Caco-2 (cell line): Measurements from ENCODE around the gene ABCC1. TPM values are rescaled to one million over a fixed set of nuclear protein-coding genes. Genes with fewer than 3 reads are reported as not detected.

Source experiments
- BruUV-seq: library from RNA; stranded (reverse); fragments of 400-500 nt; replicated peaks from 2 replicates; lab custom pipeline; 2021; lab: Mats Ljungman, UMichigan
- CTCF ChIA-PET: fragments of 300-600 bp; sonication (Branson Sonifier 250); formaldehyde crosslinking; loops from one replicate; lab custom pipeline; 2022; ENCODE audit warnings: antibody characterized with exemption; lab: Charles Lee
- POLR2A ChIA-PET: fragments of 300-600 bp; sonication (Branson Sonifier 250); formaldehyde crosslinking; loops from one replicate; lab custom pipeline; 2022; ENCODE audit warnings: antibody characterized with exemption; lab: Charles Lee
- DNase-seq, 2 experiments: peaks; one replicate each; pipeline versions ENCODE4 v3.0.0 to v3.0.0-alpha.2; 2020 to 2022
- H3K27me3 ChIP-seq: replicated peaks from 2 replicates; pipeline ENCODE4 v1.6.0; 2011; ENCODE audit warnings: low read length; ENCODE audit not compliant: control insufficient read depth, insufficient read depth
- H3K36me3 ChIP-seq: 2 replicates; pipeline ENCODE4 v1.5.1; 2011; ENCODE audit warnings: low read length; ENCODE audit not compliant: control insufficient read depth, insufficient read depth
- H3K4me1 ChIP-seq: fragments of 250-450 bp; sonication (Bioruptor Pico); 2 replicates; pipeline ENCODE4 v1.5.1; 2020; ENCODE audit warnings: mild to moderate bottlenecking
- H3K4me3 ChIP-seq: 2 replicates; pipeline ENCODE4 v1.5.1; 2011; ENCODE audit warnings: low read depth, mild to moderate bottlenecking, control low read depth, low read length
- H3K9me3 ChIP-seq: fragments of 250-450 bp; sonication (Bioruptor Pico); 2 replicates; pipeline ENCODE4 v1.5.1; 2020; ENCODE audit warnings: mild to moderate bottlenecking, moderate library complexity
- H3K27ac Mint-ChIP-seq: one replicate; pipeline ENCODE4 v1.8.0; 2022; ENCODE audit warnings: mixed read lengths; ENCODE audit not compliant: unreplicated experiment
- H3K27me3 Mint-ChIP-seq: one replicate; pipeline ENCODE4 v1.8.0; 2022; ENCODE audit warnings: mixed read lengths; ENCODE audit not compliant: insufficient read depth, unreplicated experiment
- H3K36me3 Mint-ChIP-seq: one replicate; pipeline ENCODE4 v1.8.0; 2022; ENCODE audit warnings: mild to moderate bottlenecking, mixed read lengths; ENCODE audit not compliant: insufficient read depth, unreplicated experiment
- H3K4me1 Mint-ChIP-seq: one replicate; pipeline ENCODE4 v1.8.0; 2022; ENCODE audit warnings: low read depth, mixed read lengths; ENCODE audit not compliant: unreplicated experiment
- H3K4me3 Mint-ChIP-seq: one replicate; pipeline ENCODE4 v1.8.0; 2022; ENCODE audit warnings: mild to moderate bottlenecking, moderate library complexity, mixed read lengths; ENCODE audit not compliant: unreplicated experiment
- H3K9me3 Mint-ChIP-seq: one replicate; pipeline ENCODE4 v1.8.0; 2022; ENCODE audit warnings: mixed read lengths; ENCODE audit not compliant: unreplicated experiment
- CTCF ChIP-seq, 2 experiments: fragments of 200-600 bp in 1 of 2; IDR thresholded peaks; 1 replicate in 1 of 2; 2 replicates in 1 of 2; pipeline versions ENCODE4 v1.5.1 to v1.8.0; 2011 to 2022; ENCODE audit warnings: antibody characterized with exemption in 1 of 2, control low read depth in 1 of 2, inconsistent platforms in 1 of 2, low read depth in 1 of 2, low read length in 1 of 2, mild to moderate bottlenecking in 1 of 2, moderate library complexity in 1 of 2; ENCODE audit not compliant: insufficient read depth in 1 of 2, severe bottlenecking in 1 of 2, unreplicated experiment in 1 of 2
- intact Hi-C: fragments of 100-400 bp; cut with micrococcal nuclease; formaldehyde crosslinking; loops from one replicate; pipeline ENCODE4 v1.10.0; 2022; ENCODE audit not compliant: unreplicated experiment
- total RNA-seq: library from RNA; stranded (reverse); gene quantifications from 2 replicates; pipeline ENCODE4 v1.2.3, GENCODE V29; 2022

Gene ABCC1
- total RNA-seq, 1 experiment from 2014 or later, result 22.3 TPM

- Mint-ChIP-seq H3K36me3 (peaks cover 16% of the 10 kb centered on the region), H3K27me3 (no peaks in the 10 kb centered on the region), H3K9me3 (no peaks in the 10 kb centered on the region), H3K4me3 (no peak overlapping the region), H3K27ac (no peak overlapping the region), H3K4me1 (peaks cover 7% of the 10 kb centered on the region)
- H3K27me3 ChIP-seq, result no peaks in the 10 kb centered on the region
- BruUV-seq, result no TSS peak
- no peak overlapping the region for H3K4me3 ChIP-seq
- ChIA-PET CTCF (no interaction called here), POLR2A (no interaction called here)
- peaks cover 20% of the 10 kb centered on the region for H3K4me1 ChIP-seq
- intact Hi-C loops, result no loop called here
- TF ChIP-seq CTCF (IDR thresholded peaks at IDR 0.05; ENCODE audit: insufficient read depth in 1 of 2, low read depth in 1 of 2, low read length in 1 of 2, severe bottlenecking in 1 of 2, unreplicated experiment in 1 of 2), result no peak
- no peaks in the 10 kb centered on the region for H3K36me3 ChIP-seq
- no peaks in the 10 kb centered on the region for H3K9me3 ChIP-seq
- DNase-seq, result no peak
Measured at GRCh38 chr16:15993946-15994665, 44.7 kb downstream of the ABCC1 start.

- Histone ChIP-seq H3K4me3 (no peak overlapping the region), H3K9me3 (no peaks in the 10 kb centered on the region), H3K36me3 (no peaks in the 10 kb centered on the region), H3K27me3 (no peaks in the 10 kb centered on the region), H3K4me1 (peaks cover 20% of the 10 kb centered on the region)
- Mint-ChIP-seq H3K36me3 (peaks cover 16% of the 10 kb centered on the region), H3K9me3 (no peaks in the 10 kb centered on the region), H3K27me3 (no peaks in the 10 kb centered on the region), H3K4me3 (no peak overlapping the region), H3K4me1 (peaks cover 7% of the 10 kb centered on the region), H3K27ac (no peak overlapping the region)
- intact Hi-C loops, result no loop called here
- POLR2A ChIA-PET, result no interaction called here
- CTCF ChIA-PET, result no interaction called here
- TF ChIP-seq CTCF (IDR thresholded peaks at IDR 0.05; ENCODE audit: insufficient read depth in 1 of 2, low read depth in 1 of 2, low read length in 1 of 2, severe bottlenecking in 1 of 2, unreplicated experiment in 1 of 2), result no peak
- peak; percentile 15 to 35 for DNase-seq
- no TSS peak for BruUV-seq
Measured at GRCh38 chr16:15996432-15997109, 47.2 kb downstream of the ABCC1 start.

- H3K36me3 ChIP-seq, result no peaks in the 10 kb centered on the region
- peaks cover 20% of the 10 kb centered on the region for H3K4me1 ChIP-seq
- no peak overlapping the region for H3K4me3 ChIP-seq
- BruUV-seq, result no TSS peak
- intact Hi-C loops, result no loop called here
- CTCF ChIA-PET, result no interaction called here
- Mint-ChIP-seq H3K4me3 (no peak overlapping the region), H3K27ac (no peak overlapping the region), H3K27me3 (no peaks in the 10 kb centered on the region), H3K36me3 (peaks cover 5% of the 10 kb centered on the region), H3K9me3 (no peaks in the 10 kb centered on the region), H3K4me1 (peaks cover 7% of the 10 kb centered on the region)
- no peak for TF ChIP-seq CTCF (IDR thresholded peaks at IDR 0.05; ENCODE audit: insufficient read depth in 1 of 2, low read depth in 1 of 2, low read length in 1 of 2, severe bottlenecking in 1 of 2, unreplicated experiment in 1 of 2)
- H3K9me3 ChIP-seq, result no peaks in the 10 kb centered on the region
- no peaks in the 10 kb centered on the region for H3K27me3 ChIP-seq
- POLR2A ChIA-PET, result interaction anchor here (0.8 kb wide), 1 partner anchor 113 kb away, joined by 3 read pairs; the partner anchor contains the start of gene CEP20
- no peak for DNase-seq
Measured at GRCh38 chr16:16000685-16001084, 51.3 kb downstream of the ABCC1 start.
